Measurements from ENCODE around the gene ZNF324. TPM values are rescaled to one million over a fixed set of nuclear protein-coding genes. Genes with fewer than 3 reads are reported as not detected.
A peak's percentile ranks its signal among the peaks of the same experiment; 100 is the strongest.
"Not testable (repeated sequence)": the region's sequence is repeated elsewhere in the genome, so short reads cannot be mapped to it uniquely, and the experiment has no call there.

The ZNF324 gene
- total and polyA plus RNA-seq, 5 experiments from 2014 or later = 8.3 to 28.0 (median 16.2) TPM

GRCh38 chr19:58482372-58482771 is 15.5 kb downstream of the ZNF324 start:
- Mint-ChIP-seq H3K4me1 (peaks cover 0 to 3% (median 0%) of the 10 kb centered on the region in 4 donors), H3K27me3 (no peaks in the 10 kb centered on the region), H3K27ac (peak overlapping the region in 2 of 10 donors; percentile 17 to 92), H3K4me3 (no peak overlapping the region), H3K36me3 (peaks cover 0 to 11% (median 0%) of the 10 kb centered on the region in 3 donors), H3K9me3 (no peaks in the 10 kb centered on the region)
- DNase-seq = no peak
- ATAC-seq = no peak
- POLR2A ChIA-PET = no interaction called here

DNA sequence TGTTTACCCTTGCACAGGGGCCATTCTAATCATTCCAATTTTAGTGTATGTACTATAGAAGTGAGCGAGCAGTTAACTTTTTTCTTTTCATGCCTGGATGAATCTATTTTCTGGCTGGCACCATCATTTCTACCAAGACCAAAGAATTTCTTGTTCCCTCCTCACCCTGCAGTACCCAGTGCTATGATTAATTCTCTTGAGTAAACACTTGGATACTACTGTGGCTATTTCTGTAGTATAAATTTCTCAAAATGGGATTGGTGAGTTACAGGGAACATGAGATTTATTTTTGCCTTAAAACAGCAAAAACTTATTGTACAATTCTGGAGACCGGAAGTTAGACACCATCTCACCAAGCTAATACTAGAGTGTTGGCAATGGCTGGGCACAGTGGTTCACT is 16.9 kb downstream of the ZNF324 start:
- no peak overlapping the region for H3K4me3 Mint-ChIP-seq
- POLR2A ChIA-PET = interaction anchor here (0.7 to 1.4 kb wide), 5 partner anchors 11 to 75 kb away, joined by 3 to 8 read pairs (median 5); partner anchors contain the start of gene ZNF584
- no peak for DNase-seq
- no peak overlapping the region for H3K27ac Mint-ChIP-seq
- peaks cover 0 to 11% (median 0%) of the 10 kb centered on the region in 3 donors for H3K36me3 Mint-ChIP-seq
- H3K4me1 Mint-ChIP-seq = peaks cover 0 to 3% (median 0%) of the 10 kb centered on the region in 4 donors
- no peaks in the 10 kb centered on the region for H3K27me3 Mint-ChIP-seq
- ATAC-seq = no peak
- no peaks in the 10 kb centered on the region for H3K9me3 Mint-ChIP-seq

DNA sequence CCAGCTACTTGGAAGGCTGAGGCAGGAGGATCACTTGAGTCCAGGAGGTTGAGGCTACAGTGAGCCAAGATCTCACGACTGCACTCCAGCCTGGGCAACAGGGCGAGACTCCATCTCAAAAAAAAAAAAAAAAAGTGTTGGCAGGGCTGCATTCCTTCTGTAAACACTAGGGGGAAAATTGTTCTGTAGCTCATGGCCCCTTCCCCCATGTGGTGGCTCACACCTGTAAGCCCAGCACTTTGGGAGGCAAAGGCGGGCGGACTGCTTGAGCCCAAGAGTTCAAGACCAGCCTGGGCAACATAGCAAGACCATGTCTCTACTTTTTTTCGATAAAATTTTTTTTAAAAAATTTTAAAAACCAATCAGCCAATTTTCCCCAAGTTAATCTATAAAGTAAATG is 17.5 kb downstream of the ZNF324 start:
- not testable (repeated sequence) for H3K27me3 Mint-ChIP-seq, H3K27ac Mint-ChIP-seq, H3K4me3 Mint-ChIP-seq, H3K36me3 Mint-ChIP-seq, DNase-seq, H3K4me1 Mint-ChIP-seq, ATAC-seq, H3K9me3 Mint-ChIP-seq
- POLR2A ChIA-PET = interaction anchor here (0.6 to 1.4 kb wide), 7 partner anchors 11 to 76 kb away, joined by 3 to 8 read pairs (median 5); partner anchors contain the start of gene ZNF584

GRCh38 chr19:58491393-58491792 is 24.5 kb downstream of the ZNF324 start:
- Mint-ChIP-seq H3K27ac (peak overlapping the region in 3 of 10 donors; percentile 13 to 65 (median 43)), H3K4me3 (no peak overlapping the region), H3K27me3 (no peaks in the 10 kb centered on the region), H3K9me3 (no peaks in the 10 kb centered on the region), H3K4me1 (peaks cover 0 to 5% (median 2%) of the 10 kb centered on the region in 4 donors), H3K36me3 (no peaks in the 10 kb centered on the region)
- POLR2A ChIA-PET = no interaction called here
- no peak for ATAC-seq
- no peak for DNase-seq

DNA sequence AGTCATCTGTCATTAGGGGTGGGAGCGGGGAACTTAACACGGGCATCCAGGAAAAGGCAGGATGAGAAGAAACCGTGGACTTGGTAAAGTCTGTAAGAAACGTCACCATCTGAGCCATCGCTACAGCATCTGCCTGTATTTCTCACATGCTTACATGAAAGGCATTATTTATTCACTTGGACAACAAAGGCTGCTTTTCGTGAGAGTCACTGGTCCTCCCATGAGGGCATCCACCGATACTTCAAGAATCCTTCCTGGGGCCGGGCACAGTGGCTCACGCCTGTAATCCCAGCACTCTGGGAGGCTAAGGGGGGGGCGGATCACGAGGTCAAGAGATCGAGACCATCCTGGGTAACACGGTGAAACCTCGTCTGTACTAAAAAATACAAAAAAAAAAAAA is 25.4 kb downstream of the ZNF324 start:
- H3K9me3 Mint-ChIP-seq = no peaks in the 10 kb centered on the region
- H3K4me1 Mint-ChIP-seq = peaks cover 0 to 9% (median 5%) of the 10 kb centered on the region in 4 donors
- no peak for ATAC-seq
- no peak for DNase-seq
- H3K27ac Mint-ChIP-seq = no peak overlapping the region
- no peaks in the 10 kb centered on the region for H3K36me3 Mint-ChIP-seq
- no peaks in the 10 kb centered on the region for H3K27me3 Mint-ChIP-seq
- H3K4me3 Mint-ChIP-seq = no peak overlapping the region
- POLR2A ChIA-PET = interaction anchor here (0.8 kb wide), 1 partner anchor 27 kb away, joined by 3 read pairs; the partner anchor contains the start of gene ZBTB45

DNA sequence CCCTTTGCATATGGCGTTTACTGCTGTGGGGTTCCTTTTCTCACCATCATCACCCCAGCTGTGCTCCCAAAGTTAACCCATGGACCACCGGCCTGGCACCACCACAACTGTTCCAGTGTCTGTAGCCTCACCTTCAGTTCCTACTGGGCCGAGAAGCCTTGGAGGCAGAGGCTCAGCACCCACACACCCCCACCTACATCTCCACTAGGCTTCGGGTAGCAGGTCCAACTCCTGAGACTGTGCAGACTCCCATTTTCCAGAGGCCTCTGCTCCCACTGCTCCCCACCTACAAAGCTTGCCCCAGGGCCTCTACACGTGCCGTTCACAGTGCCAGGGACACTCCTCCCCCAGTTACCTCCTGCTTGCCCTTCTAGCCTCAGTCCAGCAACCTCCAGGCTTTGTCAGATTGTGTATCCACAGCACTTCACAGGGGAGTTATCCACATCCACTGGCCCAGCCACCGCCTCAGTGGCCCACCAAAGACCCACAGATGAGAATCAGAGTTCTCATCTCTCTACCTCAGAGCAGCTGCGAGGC is 30.8 kb downstream of the ZNF324 start:
- Mint-ChIP-seq H3K4me3 (peak overlapping the region; percentile 54 to 94 (median 64)), H3K27ac (peak overlapping the region in 5 of 10 donors; percentile 3 to 91 (median 66)), H3K27me3 (no peaks in the 10 kb centered on the region), H3K4me1 (peaks cover 14 to 30% (median 22%) of the 10 kb centered on the region in 4 donors), H3K36me3 (peaks cover 0 to 5% (median 0%) of the 10 kb centered on the region in 3 donors), H3K9me3 (peaks cover 0 to 32% (median 10%) of the 10 kb centered on the region in 9 donors)
- ATAC-seq (no peak), DNase-seq (no peak)
- POLR2A ChIA-PET = interaction anchor here (0.6 to 1.7 kb wide), 3 partner anchors 21 to 315 kb away, joined by 3 to 5 read pairs (median 4); partner anchors contain the start of gene ZNF274

DNA sequence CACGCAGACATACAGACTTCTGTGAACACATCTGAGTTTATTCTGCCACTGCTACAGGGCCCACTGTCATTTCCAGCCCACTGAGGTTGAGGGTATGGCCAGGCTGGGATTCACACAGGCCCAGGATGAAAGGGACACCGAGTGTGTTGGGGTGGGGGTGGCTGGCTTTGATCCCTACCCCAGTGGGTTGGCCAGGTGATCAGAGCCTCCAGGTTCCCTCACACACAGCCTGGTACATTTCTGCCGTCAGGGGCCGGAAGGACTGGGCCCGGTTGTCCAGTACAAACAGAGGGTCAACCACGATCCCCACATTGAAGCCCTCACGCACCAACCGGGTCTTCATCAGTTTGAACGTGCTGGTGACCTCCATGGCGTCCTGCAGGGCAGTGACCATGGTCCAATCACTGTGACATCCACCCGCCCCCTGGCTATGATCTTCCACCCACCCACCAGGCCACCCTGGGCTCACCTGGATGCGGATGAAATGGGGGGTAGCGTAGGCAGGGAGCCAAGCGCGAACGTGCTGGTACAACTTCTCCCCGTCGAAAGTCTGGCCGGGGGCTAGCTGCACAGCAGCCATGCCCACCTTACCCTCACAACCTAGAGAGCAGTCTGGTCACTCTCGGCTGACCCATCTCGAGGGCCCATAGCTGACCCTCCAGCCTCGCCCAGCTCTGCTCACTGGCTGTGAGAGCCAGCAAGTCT is 31.6 kb downstream of the ZNF324 start:
- Mint-ChIP-seq H3K9me3 (peaks cover 0 to 34% (median 10%) of the 10 kb centered on the region in 9 donors), H3K36me3 (peaks cover 0 to 5% (median 0%) of the 10 kb centered on the region in 3 donors), H3K4me1 (peaks cover 14 to 30% (median 22%) of the 10 kb centered on the region in 4 donors), H3K27me3 (no peaks in the 10 kb centered on the region), H3K27ac (peak overlapping the region in 9 of 10 donors; percentile 87 to 99 (median 97)), H3K4me3 (peak overlapping the region; percentile 89 to 96 (median 94))
- POLR2A ChIA-PET = interaction anchor here (0.9 to 4.2 kb wide), 9 partner anchors 14 to 315 kb away, joined by 3 to 23 read pairs (median 6); partner anchors contain the start of genes SLC27A5, TRIM28, ZBTB45 and ZNF274
- DNase-seq (peak in 1 of 10 donors; percentile 62), ATAC-seq (no peak)

DNA sequence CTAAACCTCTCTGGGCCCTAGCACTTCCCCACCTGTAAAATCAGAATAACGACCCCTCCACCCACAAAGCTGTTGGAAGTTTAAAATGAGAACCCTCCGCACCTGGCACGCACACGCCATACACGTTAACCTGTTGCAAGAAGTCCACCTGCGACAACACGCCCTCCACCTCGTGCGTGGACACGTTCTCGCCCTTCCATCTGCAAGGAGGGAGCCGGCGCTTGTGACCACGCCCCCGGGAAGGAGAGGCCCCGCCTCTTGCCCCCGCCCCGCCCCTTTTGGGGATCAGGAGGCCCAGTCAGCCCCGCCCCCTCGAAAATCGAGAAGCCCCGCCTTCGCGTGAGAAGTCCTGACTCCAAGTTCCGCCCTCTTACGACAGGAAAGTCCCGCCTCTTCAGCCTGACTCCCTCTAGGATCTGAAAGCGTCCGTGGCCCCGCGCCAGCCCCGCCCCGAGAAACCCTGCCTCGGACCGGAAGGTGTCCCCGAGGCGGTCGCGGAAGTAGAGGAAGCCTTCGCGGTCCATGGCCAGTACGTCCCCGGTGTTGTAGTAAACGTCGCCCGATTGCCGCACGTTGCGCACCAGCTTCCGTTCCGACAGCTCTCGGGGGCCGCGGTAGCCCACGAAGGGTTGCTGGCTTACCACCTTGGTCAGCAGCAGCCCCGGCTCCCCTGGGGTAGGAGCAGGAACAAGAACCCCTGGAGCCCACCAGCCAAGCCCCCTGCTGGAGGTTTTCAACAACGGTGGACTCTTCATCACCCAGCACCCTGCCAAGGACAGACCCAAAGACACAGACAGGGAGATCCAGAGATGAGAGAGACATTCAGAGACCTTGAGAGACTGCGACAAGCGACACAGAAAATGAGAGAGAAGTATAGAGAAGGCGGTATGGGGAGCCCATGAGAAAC is 32.4 kb downstream of the ZNF324 start:
- DNase-seq = peak; percentile 82 to 98 (median 90)
- H3K9me3 Mint-ChIP-seq = peaks cover 0 to 34% (median 12%) of the 10 kb centered on the region in 9 donors

GRCh38 chr19:58500242-58500641 is 33.4 kb downstream of the ZNF324 start:
- H3K36me3 Mint-ChIP-seq = peaks cover 0 to 5% (median 0%) of the 10 kb centered on the region in 3 donors
- H3K27ac Mint-ChIP-seq = peak overlapping the region in 8 of 10 donors; percentile 13 to 98 (median 78)
- H3K4me1 Mint-ChIP-seq = peaks cover 14 to 30% (median 22%) of the 10 kb centered on the region in 4 donors
- no peaks in the 10 kb centered on the region for H3K27me3 Mint-ChIP-seq
- DNase-seq (no peak), ATAC-seq (no peak)
- H3K9me3 Mint-ChIP-seq = peaks cover 0 to 34% (median 12%) of the 10 kb centered on the region in 9 donors
- H3K4me3 Mint-ChIP-seq = peak overlapping the region in 1 of 10 donors; percentile 22
- POLR2A ChIA-PET = interaction anchor here (1.0 to 4.2 kb wide), 7 partner anchors 13 to 317 kb away, joined by 3 to 23 read pairs (median 6); partner anchors contain the start of genes SLC27A5, TRIM28, ZBTB45 and ZNF132

More for the DNA sequence above, 32.4 kb downstream of the ZNF324 start:
- peaks cover 0 to 5% (median 0%) of the 10 kb centered on the region in 3 donors for H3K36me3 Mint-ChIP-seq
- peak overlapping the region; percentile 89 to 96 (median 94) for H3K4me3 Mint-ChIP-seq
- peak; percentile 89 to 90 for ATAC-seq
- peak overlapping the region; percentile 86 to 99 (median 96) for H3K27ac Mint-ChIP-seq
- H3K4me1 Mint-ChIP-seq = peaks cover 14 to 30% (median 22%) of the 10 kb centered on the region in 4 donors
- H3K27me3 Mint-ChIP-seq = no peaks in the 10 kb centered on the region
- POLR2A ChIA-PET = interaction anchor here (0.9 to 4.2 kb wide), 12 partner anchors 14 to 316 kb away, joined by 3 to 23 read pairs (median 4); partner anchors contain the start of genes SLC27A5, TRIM28, ZBTB45 and ZNF132

- H3K9me3 Mint-ChIP-seq = peaks cover 0 to 26% (median 8%) of the 10 kb centered on the region in 9 donors
- not testable (repeated sequence) for ATAC-seq, H3K27ac Mint-ChIP-seq, H3K4me3 Mint-ChIP-seq, H3K27me3 Mint-ChIP-seq, H3K4me1 Mint-ChIP-seq, H3K36me3 Mint-ChIP-seq, DNase-seq
- POLR2A ChIA-PET = interaction anchor here (1.8 kb wide), 1 partner anchor 12 kb away, joined by 6 read pairs; the partner anchor contains the start of gene ZBTB45
Observed at GRCh38 chr19:58507602-58508223, 40.8 kb downstream of the ZNF324 start.

DNA sequence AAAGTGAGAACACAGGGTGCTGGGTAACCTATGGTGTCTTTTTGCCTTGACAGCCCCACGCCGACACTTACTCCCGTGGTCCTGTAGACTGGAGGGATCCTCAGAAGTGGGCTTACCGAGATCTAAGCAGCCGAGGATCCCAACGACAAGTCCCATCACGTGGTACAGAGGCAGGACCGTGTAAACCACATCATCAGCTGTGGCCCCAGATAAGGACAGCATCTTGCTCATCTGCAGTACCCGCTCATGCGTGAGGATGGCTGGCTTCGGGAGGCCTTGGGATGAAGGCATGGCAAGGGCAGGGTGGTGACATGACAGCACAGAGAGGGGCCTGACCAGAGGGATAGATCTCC is 42.8 kb downstream of the ZNF324 start:
- POLR2A ChIA-PET = interaction anchor here (0.9 kb wide), 1 partner anchor 8 kb away, joined by 3 read pairs; no protein-coding TSS in a partner anchor

More for the DNA sequence above, 42.8 kb downstream of the ZNF324 start:
- Mint-ChIP-seq H3K27ac (peak overlapping the region in 1 of 10 donors; percentile 22), H3K27me3 (no peaks in the 10 kb centered on the region), H3K4me1 (peaks cover 4 to 15% (median 9%) of the 10 kb centered on the region in 4 donors), H3K4me3 (no peak overlapping the region), H3K9me3 (peaks cover 0 to 18% (median 6%) of the 10 kb centered on the region in 9 donors), H3K36me3 (peaks cover 2 to 8% (median 8%) of the 10 kb centered on the region in 3 donors)
- DNase-seq (no peak), ATAC-seq (no peak)
